GM12873 (cell line): ENCODE results near the gene IL7R.

ENCODE experiments used
- TF ChIP-seq, protein P1 (sequence below): IDR thresholded peaks from 2 replicates; pipeline ENCODE4 v1.5.1; 2012; ENCODE audit warnings: low read depth, mild to moderate bottlenecking, moderate library complexity, low read length, control low read depth; ENCODE audit not compliant: insufficient read depth; ENCODE audit errors: missing control alignments

Gene IL7R

DNA sequence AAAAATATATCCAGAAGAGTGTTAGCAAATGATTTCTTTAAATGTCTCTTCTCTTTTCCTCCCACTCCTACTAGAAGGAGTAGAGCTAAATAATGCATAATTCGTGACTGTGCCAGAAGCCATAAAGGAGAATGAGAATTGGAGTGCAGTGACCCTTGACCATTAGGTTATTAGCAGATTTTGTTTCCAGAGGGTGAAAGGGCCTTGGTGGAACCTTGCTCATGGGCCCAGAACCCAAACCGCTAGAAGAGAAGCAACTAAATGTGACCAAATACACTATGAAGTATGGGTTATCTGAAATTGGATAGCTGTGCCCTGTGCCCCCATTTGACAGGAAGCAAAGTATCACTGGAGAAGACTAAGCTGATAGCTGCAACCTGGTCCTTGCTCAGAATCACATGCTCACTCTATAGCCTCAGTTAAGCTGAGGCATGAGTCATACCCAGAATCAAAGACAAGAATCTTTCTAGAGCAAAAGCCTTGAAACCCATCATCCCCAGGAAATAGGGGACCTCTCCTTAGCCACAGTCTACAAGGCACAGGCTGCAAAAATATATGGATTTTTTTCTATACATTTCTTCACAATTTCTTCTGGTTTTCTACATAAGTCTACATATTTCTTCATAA, 45.5 kb downstream of the IL7R start:
- TF ChIP-seq, protein P1, sequence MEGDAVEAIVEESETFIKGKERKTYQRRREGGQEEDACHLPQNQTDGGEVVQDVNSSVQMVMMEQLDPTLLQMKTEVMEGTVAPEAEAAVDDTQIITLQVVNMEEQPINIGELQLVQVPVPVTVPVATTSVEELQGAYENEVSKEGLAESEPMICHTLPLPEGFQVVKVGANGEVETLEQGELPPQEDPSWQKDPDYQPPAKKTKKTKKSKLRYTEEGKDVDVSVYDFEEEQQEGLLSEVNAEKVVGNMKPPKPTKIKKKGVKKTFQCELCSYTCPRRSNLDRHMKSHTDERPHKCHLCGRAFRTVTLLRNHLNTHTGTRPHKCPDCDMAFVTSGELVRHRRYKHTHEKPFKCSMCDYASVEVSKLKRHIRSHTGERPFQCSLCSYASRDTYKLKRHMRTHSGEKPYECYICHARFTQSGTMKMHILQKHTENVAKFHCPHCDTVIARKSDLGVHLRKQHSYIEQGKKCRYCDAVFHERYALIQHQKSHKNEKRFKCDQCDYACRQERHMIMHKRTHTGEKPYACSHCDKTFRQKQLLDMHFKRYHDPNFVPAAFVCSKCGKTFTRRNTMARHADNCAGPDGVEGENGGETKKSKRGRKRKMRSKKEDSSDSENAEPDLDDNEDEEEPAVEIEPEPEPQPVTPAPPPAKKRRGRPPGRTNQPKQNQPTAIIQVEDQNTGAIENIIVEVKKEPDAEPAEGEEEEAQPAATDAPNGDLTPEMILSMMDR, result no peak

DNA sequence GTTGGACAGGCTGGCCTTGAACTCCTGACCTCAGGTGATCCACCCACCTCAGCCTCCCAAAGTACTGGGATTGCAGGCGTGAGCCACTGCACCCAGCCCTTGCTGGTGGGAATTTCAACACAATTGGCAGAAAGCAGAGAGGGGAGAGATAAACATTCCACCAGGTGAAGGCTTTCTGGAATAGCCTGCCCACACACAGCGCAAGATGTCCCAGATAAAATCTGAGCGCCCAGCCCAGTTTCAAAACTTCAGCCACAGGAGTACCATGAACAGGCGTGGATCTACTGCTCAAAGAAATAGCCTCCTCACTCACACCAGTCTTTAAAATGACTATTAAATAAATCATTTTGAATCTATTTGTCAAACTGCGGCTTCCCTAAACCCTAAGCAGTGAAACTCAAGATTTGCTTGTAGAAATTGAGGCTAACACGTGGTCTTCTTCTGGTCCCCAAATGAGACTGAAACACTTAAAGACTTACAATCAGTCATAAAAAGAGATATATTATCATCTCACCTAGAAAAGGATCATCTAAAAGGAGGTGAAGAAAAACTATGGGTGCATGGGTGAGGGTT, 47.0 kb downstream of the IL7R start:
- TF ChIP-seq, protein P1, result no peak

DNA sequence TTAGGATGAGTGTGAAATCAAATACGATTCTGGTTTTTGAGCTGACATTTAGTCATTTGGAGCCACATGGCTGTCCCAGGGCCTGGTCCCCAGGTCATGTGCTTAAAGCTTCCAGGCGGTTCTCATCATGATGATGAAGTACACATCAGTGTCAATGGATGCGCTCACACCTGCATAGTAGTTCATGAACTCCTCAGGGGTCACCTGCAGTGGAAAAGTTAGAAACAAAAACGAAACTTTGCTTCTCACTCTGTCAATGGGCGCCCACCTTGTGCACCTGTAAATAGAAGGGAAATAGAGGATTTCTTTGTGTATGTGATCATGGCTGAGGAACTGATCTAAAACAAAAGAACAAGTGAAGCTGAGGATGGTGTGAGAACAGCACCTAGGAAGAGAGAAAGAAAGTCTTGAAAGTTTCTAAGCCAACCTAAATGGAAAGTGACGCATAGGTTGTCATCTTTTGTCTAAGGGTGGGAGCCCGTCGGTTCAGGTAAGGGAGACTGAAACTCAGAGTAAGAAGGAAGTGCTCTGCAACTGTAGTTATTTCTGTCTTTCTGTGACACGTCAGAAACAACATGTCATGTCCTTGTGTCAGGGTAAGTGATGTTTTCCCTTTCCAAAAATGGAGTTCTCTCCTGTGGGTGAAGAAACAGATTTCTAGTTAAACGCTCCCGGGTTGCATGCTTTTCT, 47.9 kb downstream of the IL7R start:
- TF ChIP-seq, protein P1, result no peak

DNA sequence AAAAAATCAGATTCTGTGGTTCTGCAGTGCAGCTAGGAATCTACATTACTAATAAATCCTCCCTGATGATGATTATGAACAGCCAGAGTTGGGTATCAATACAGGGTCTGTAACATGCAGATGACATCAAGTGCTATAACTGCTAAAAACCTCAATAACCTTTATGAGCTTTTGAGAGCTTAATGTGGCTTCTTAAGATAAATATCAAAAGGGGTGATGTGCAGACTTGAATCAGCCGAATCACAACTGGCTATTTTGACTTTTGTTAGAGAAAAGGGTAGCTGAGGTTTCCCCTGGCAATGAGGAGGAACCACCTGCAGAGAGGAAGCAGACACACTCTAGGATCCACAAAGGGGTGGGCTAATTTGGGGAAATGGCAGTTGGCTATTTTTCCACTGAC, 51.5 kb downstream of the IL7R start:
- TF ChIP-seq, protein P1, result no peak

DNA sequence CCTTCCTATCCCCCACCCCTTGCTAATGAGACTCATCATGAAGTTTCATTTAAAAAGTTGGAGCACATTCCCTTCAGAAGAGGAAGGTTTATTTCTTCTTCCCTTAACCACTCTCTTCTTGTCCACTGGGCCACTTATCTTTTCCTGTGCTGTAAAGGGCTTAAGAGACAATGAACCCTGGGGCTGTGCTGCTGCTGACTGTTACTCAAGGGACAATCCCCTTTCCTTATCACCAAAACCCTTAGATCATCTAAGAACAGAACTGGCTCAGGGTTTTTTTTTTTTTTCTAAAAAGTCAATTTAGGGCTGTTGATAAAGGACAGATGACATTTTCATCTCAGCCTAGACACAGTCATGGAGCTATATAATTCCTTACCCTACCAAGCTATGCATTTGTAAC, 52.1 kb downstream of the IL7R start:
- TF ChIP-seq, protein P1, result no peak

DNA sequence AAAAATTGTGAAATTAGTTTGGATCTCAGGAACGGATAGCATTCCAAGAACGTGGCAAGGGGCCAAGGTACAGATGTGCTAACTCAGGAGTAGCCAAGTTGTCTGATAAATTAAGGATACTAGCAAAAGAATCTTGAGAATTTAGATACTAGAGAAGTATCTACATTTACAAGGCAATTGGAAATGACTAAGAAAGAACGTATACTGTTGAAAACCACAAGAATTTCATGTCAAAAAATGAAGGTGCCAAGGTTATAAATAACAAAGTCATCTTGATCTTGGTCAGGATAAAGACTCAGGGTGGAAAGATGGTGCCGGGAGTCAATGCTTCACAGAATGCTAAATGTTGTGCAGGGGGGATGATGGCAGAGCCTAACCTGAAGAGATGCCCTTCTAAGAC, 62.5 kb downstream of the IL7R start:
- TF ChIP-seq, protein P1, result no peak

DNA sequence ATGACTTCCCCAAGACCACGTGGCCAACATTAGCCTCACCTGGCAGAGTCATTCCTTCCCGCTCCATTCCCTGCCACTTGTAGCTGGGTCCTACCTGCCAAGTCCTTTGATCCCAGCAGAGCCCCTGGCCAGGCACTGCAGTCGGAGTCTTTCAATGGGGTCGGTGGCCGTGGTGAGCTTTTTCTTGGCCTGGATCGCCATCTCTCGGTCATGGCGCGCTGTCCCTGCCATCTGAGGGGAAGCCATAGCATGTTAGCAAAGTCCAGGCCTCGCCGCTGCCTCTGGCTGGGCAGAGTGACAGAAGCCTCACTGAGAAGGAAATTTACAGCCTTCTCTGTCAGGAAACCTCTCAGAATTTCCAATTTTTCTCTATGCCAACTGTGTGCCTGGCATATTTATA, 64.2 kb downstream of the IL7R start:
- TF ChIP-seq, protein P1, result peak; percentile 7
